ENCODE measurements around the gene NAA80. TPM values are rescaled to one million over a fixed set of nuclear protein-coding genes. Genes with fewer than 3 reads are reported as not detected.
"Not testable (repeated sequence)": the region's sequence is repeated elsewhere in the genome, so short reads cannot be mapped to it uniquely, and the experiment has no call there.

NAA80 gene
- total RNA-seq, 1 donor from 2014 or later, result 38.8 TPM

DNA sequence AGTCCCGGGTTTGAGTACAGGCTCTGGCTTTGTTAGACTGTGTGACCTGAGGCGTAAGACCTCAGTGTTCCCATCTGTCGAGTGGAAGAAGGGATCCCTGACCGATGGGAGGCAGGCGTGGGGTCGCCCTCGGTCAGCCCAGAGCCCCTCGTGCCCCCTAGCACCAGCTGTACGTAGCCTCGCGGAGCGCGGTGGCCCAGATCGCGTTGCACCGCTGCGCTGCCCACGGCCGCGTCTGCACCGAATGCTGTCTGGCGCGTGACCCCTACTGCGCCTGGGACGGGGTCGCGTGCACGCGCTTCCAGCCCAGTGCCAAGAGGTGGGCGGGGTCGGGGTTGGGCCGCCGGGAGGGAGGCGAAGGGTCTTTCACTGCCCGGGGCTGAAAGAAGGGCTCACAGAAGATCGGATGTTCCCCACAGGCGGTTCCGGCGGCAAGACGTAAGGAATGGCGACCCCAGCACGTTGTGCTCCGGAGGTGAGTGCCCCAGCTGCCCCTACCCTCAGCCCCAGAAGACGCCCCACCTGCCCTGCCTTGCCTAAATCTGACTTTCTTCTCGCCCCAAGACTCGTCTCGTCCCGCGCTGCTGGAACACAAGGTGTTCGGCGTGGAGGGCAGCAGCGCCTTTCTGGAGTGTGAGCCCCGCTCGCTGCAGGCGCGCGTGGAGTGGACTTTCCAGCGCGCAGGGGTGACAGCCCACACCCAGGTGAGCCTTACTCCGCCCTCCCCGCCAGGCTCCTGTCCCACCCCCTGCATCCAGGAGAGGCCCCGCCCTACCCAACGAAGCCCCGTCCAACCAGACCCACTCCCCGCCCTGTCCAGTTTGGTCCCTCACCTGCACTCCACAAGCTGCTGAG is 23.8 kb downstream of the NAA80 start:
- TF ChIP-seq, protein P1, sequence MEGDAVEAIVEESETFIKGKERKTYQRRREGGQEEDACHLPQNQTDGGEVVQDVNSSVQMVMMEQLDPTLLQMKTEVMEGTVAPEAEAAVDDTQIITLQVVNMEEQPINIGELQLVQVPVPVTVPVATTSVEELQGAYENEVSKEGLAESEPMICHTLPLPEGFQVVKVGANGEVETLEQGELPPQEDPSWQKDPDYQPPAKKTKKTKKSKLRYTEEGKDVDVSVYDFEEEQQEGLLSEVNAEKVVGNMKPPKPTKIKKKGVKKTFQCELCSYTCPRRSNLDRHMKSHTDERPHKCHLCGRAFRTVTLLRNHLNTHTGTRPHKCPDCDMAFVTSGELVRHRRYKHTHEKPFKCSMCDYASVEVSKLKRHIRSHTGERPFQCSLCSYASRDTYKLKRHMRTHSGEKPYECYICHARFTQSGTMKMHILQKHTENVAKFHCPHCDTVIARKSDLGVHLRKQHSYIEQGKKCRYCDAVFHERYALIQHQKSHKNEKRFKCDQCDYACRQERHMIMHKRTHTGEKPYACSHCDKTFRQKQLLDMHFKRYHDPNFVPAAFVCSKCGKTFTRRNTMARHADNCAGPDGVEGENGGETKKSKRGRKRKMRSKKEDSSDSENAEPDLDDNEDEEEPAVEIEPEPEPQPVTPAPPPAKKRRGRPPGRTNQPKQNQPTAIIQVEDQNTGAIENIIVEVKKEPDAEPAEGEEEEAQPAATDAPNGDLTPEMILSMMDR (IDR thresholded peaks at IDR 0.05), result no peak
- Histone ChIP-seq H3K27me3 (no peaks in the 10 kb centered on the region), H3K4me1 (peaks cover 11 to 15% of the 10 kb centered on the region in 2 donors), H3K27ac (no peak overlapping the region), H3K4me3 (no peak overlapping the region), H3K9me3 (no peaks in the 10 kb centered on the region), H3K36me3 (peaks cover 0 to 11% of the 10 kb centered on the region in 2 donors)
- intact Hi-C loops (cut with DNase I), result no loop called here
- no peak for DNase-seq (ENCODE audit: low spot score in 2 of 2)

DNA sequence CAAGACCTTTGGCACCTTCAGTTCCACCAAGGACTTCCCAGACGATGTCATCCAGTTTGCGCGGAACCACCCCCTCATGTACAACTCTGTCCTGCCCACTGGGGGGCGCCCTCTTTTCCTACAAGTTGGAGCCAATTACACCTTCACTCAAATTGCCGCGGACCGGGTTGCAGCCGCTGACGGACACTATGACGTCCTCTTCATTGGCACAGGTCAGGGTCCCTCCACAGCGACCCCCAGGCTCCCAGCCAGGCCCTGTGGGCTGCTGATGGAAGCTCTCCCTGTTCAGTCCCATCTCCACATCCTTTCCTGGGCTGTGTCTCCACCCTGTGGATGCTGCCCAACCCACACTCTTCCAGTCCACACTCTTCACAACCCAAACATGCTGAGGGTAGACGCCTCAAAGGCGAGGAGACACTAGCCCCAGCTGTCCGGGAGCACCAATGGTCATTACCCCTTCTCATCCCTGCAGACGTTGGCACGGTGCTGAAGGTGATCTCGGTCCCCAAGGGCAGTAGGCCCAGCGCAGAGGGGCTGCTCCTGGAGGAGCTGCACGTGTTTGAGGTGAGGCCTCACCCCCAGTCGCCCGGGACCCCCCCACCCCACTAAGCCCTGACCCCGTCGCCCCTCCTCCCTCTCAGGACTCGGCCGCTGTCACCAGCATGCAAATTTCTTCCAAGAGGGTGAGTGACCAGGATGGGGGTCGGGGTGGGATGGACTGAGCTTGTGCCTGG is 24.7 kb downstream of the NAA80 start:
- H3K27me3 ChIP-seq, result no peaks in the 10 kb centered on the region
- no peaks in the 10 kb centered on the region for H3K9me3 ChIP-seq
- intact Hi-C loops (cut with DNase I), result loop anchor here (5.0 kb wide), 1 partner anchor 152 kb away; no protein-coding TSS in a partner anchor
- peaks cover 11 to 23% of the 10 kb centered on the region in 2 donors for H3K4me1 ChIP-seq
- DNase-seq (ENCODE audit: low spot score in 2 of 2), result no peak
- TF ChIP-seq, protein P1 (IDR thresholded peaks at IDR 0.05), result peak; percentile 41 to 59 (median 50)
- no peak overlapping the region for H3K27ac ChIP-seq
- H3K36me3 ChIP-seq, result peaks cover 0 to 11% of the 10 kb centered on the region in 2 donors
- H3K4me3 ChIP-seq, result no peak overlapping the region

- H3K27me3 ChIP-seq, result no peaks in the 10 kb centered on the region
- intact Hi-C loops (cut with DNase I), result loop anchor here (1.0 to 5.0 kb wide), 4 partner anchors 13 to 151 kb away; no protein-coding TSS in a partner anchor
- peak overlapping the region in 1 of 2 donors; percentile 60 for H3K4me3 ChIP-seq
- H3K9me3 ChIP-seq, result no peaks in the 10 kb centered on the region
- DNase-seq (ENCODE audit: low spot score in 2 of 2), result no peak
- H3K36me3 ChIP-seq, result peaks cover 0 to 11% of the 10 kb centered on the region in 2 donors
- no peak overlapping the region for H3K27ac ChIP-seq
- peaks cover 12 to 27% of the 10 kb centered on the region in 2 donors for H3K4me1 ChIP-seq
- TF ChIP-seq, protein P1 (IDR thresholded peaks at IDR 0.05), result no peak
Observed at GRCh38 chr3:50273689-50274065, 25.5 kb downstream of the NAA80 start.

GRCh38 chr3:50272911-50273688 is 26.1 kb downstream of the NAA80 start:
- Histone ChIP-seq H3K4me1 (peaks cover 12 to 24% of the 10 kb centered on the region in 2 donors), H3K4me3 (peak overlapping the region; percentile 14 to 60), H3K9me3 (no peaks in the 10 kb centered on the region), H3K36me3 (peaks cover 0 to 11% of the 10 kb centered on the region in 2 donors), H3K27me3 (no peaks in the 10 kb centered on the region), H3K27ac (peak overlapping the region in 1 of 2 donors; percentile 3)
- TF ChIP-seq, protein P1 (IDR thresholded peaks at IDR 0.05), result peak; percentile 97 to 99 (median 99)
- DNase-seq (ENCODE audit: low spot score in 2 of 2), result peak in 1 of 2 donors; percentile 91
- intact Hi-C loops (cut with DNase I), result loop anchor here (1.0 to 5.0 kb wide), 4 partner anchors 13 to 151 kb away; no protein-coding TSS in a partner anchor

- intact Hi-C loops (cut with DNase I), result loop anchor here (5.0 kb wide), 1 partner anchor 150 kb away; no protein-coding TSS in a partner anchor
Observed at GRCh38 chr3:50272538-50272910, 26.7 kb downstream of the NAA80 start.

More at GRCh38 chr3:50272538-50272910, 26.7 kb downstream of the NAA80 start:
- peak overlapping the region in 1 of 2 donors; percentile 3 for H3K27ac ChIP-seq
- H3K9me3 ChIP-seq; H3K27me3 ChIP-seq; DNase-seq (ENCODE audit: low spot score in 2 of 2): not testable (repeated sequence)
- peak overlapping the region in 1 of 2 donors; percentile 60 for H3K4me3 ChIP-seq
- H3K4me1 ChIP-seq, result peaks cover 12 to 30% of the 10 kb centered on the region in 2 donors
- peaks cover 0 to 11% of the 10 kb centered on the region in 2 donors for H3K36me3 ChIP-seq
